DOHH2 (cell line): ENCODE data around the gene TRMT61B.

Experiments
- H3F3A ChIP-seq: fragments of 200-600 bp; sonication (generic), shearing (Covaris generic); 2 replicates; pipeline ENCODE4 v1.6.0; 2016; ENCODE audit warnings: antibody characterized with exemption, mild to moderate bottlenecking; ENCODE audit not compliant: control insufficient read depth, insufficient read depth
- H3K27ac ChIP-seq: fragments of 200-600 bp; sonication (generic); 2 replicates; pipeline ENCODE4 v1.5.1; 2014; ENCODE audit warnings: low read depth, mild to moderate bottlenecking, low read length, moderate library complexity
- H3K27me3 ChIP-seq: fragments of 200-600 bp; sonication (generic); 2 replicates; pipeline ENCODE4 v1.6.1; 2014; ENCODE audit warnings: mild to moderate bottlenecking, low read length, mixed read lengths; ENCODE audit not compliant: control insufficient read depth
- H3K36me3 ChIP-seq: fragments of 200-600 bp; sonication (generic); 2 replicates; pipeline ENCODE4 v1.6.1; 2014; ENCODE audit warnings: mild to moderate bottlenecking, low read length, moderate library complexity, mixed read lengths; ENCODE audit not compliant: control insufficient read depth
- H3K4me1 ChIP-seq: fragments of 200-600 bp; sonication (generic); 2 replicates; pipeline ENCODE4 v1.6.1; 2014; ENCODE audit warnings: mild to moderate bottlenecking, low read length, mixed read lengths; ENCODE audit not compliant: control insufficient read depth
- H3K4me2 ChIP-seq: fragments of 200-600 bp; sonication (generic); 2 replicates; pipeline ENCODE4 v1.6.0; 2014; ENCODE audit warnings: mild to moderate bottlenecking, low read length, moderate library complexity
- H3K4me3 ChIP-seq: fragments of 200-600 bp; sonication (generic); 2 replicates; pipeline ENCODE4 v1.5.1; 2014; ENCODE audit warnings: mild to moderate bottlenecking, low read length, mixed read lengths
- H3K79me2 ChIP-seq: fragments of 200-600 bp; sonication (generic); 2 replicates; pipeline ENCODE4 v1.6.1; 2014; ENCODE audit warnings: mild to moderate bottlenecking, low read length, mixed read lengths; ENCODE audit not compliant: control insufficient read depth
- H3K9me2 ChIP-seq: fragments of 200-600 bp; sonication (generic); replicated peaks from 2 replicates; pipeline ENCODE4 v1.6.1; 2014; ENCODE audit warnings: mild to moderate bottlenecking, low read length, mixed read lengths; ENCODE audit not compliant: control insufficient read depth
- H3K9me3 ChIP-seq: fragments of 200-600 bp; sonication (generic); 2 replicates; pipeline ENCODE4 v1.6.1; 2014; ENCODE audit warnings: antibody characterized with exemption, low read length, mixed read lengths; ENCODE audit not compliant: control insufficient read depth, insufficient read depth
- H4K20me1 ChIP-seq: fragments of 200-600 bp; sonication (generic); 2 replicates; pipeline ENCODE4 v1.6.0; 2014; ENCODE audit warnings: low read depth, mild to moderate bottlenecking, antibody characterized with exemption, low read length, moderate library complexity; ENCODE audit not compliant: control insufficient read depth, insufficient read depth
- CTCF ChIP-seq: fragments of 200-600 bp; sonication (generic); IDR thresholded peaks from one replicate; pipeline ENCODE4 v1.5.1; 2014; ENCODE audit warnings: antibody characterized with exemption, mild to moderate bottlenecking, low read depth, low read length; ENCODE audit not compliant: poor library complexity, severe bottlenecking
- EZH2phosphoT487 ChIP-seq: fragments of 200-600 bp; sonication (generic); IDR thresholded peaks from 2 replicates; pipeline ENCODE4 v1.6.1; 2017; ENCODE audit warnings: borderline replicate concordance, mild to moderate bottlenecking, antibody characterized with exemption, low read length, moderate library complexity, mixed read lengths

The TRMT61B gene

GRCh38 chr2:28870146-28870891 is at the start of gene TRMT61B:
TRMT61B (minus strand) TSS chr2:28870309; CDS start chr2:28870277, 32 bp downstream.
- H3K4me3 ChIP-seq: peak within 1 kb of the TSS; percentile 86
- TF ChIP-seq CTCF: no peak
- TF ChIP-seq EZH2phosphoT487: no peak
- H3K9me2 ChIP-seq: no peaks in the 10 kb centered on the region
- peaks cover 23% of the 10 kb centered on the region for H3K36me3 ChIP-seq
- peaks cover 41% of the 10 kb centered on the region for H3K4me1 ChIP-seq
- H3F3A ChIP-seq: peaks cover 3% of the 10 kb centered on the region
- H3K79me2 ChIP-seq: peaks cover 49% of the 10 kb centered on the region
- H3K27ac ChIP-seq: peak within 1 kb of the TSS; percentile 65
- H4K20me1 ChIP-seq: peaks cover 4% of the 10 kb centered on the region
- no peaks in the 10 kb centered on the region for H3K9me3 ChIP-seq
- peak within 1 kb of the TSS; percentile 93 for H3K4me2 ChIP-seq
- H3K27me3 ChIP-seq: no peaks in the 10 kb centered on the region

- Histone ChIP-seq H4K20me1 (peaks cover 6% of the 10 kb centered on the region; the same call in 1 of the 2 replicates), H3K4me1 (no peaks in the 10 kb centered on the region), H3K27me3 (no peaks in the 10 kb centered on the region), H3K27ac (no peak overlapping the region), H3K36me3 (peaks cover 83% of the 10 kb centered on the region), H3K9me2 (no peaks in the 10 kb centered on the region), H3K4me2 (no peak overlapping the region), H3K4me3 (no peak overlapping the region), H3F3A (peaks cover 14% of the 10 kb centered on the region; the same call in 1 of the 2 replicates), H3K9me3 (no peaks in the 10 kb centered on the region), H3K79me2 (peaks cover 82% of the 10 kb centered on the region)
- TF ChIP-seq EZH2phosphoT487 (no peak), CTCF (no peak)
These were observed 45.8 kb upstream of the TRMT61B start for GRCh38 chr2:28915939-28916338.

- Histone ChIP-seq H4K20me1 (peaks cover 28% of the 10 kb centered on the region), H3F3A (peaks cover 22% of the 10 kb centered on the region; the same call in 1 of the 2 replicates), H3K79me2 (peaks cover 95% of the 10 kb centered on the region), H3K9me2 (no peaks in the 10 kb centered on the region), H3K9me3 (no peaks in the 10 kb centered on the region), H3K36me3 (peaks cover 95% of the 10 kb centered on the region), H3K4me1 (no peaks in the 10 kb centered on the region), H3K4me3 (no peak overlapping the region), H3K27me3 (no peaks in the 10 kb centered on the region), H3K4me2 (no peak overlapping the region), H3K27ac (no peak overlapping the region)
- TF ChIP-seq CTCF: no peak
- no peak for TF ChIP-seq EZH2phosphoT487
These were observed 39.7 kb upstream of the TRMT61B start for GRCh38 chr2:28909655-28910353.
